Activated CD8-positive, alpha-beta T cell treated with anti-CD3 and anti-CD28 coated beads, Interleukin-2, amount 10 ng/mL, durations not matched to agents 7 days and 5 days (primary cell): ENCODE data around the gene CHAF1A. TPM values are rescaled to one million over a fixed set of nuclear protein-coding genes. Genes with fewer than 3 reads are reported as not detected.
A peak's percentile ranks its signal among the peaks of the same experiment; 100 is the strongest.

Experiments
- ATAC-seq: fragments of 150-1000 bp; cut with Tn5 transposase; one replicate; pipeline ENCODE4 v1.10.0; 2021; ENCODE audit warnings: moderate library complexity
- CTCF ChIA-PET: fragments of 350-600 bp; sonication (Branson Sonifier 250); formaldehyde crosslinking; loops from one replicate; lab custom pipeline; 2021; ENCODE audit warnings: antibody characterized with exemption; lab: Charles Lee
- POLR2A ChIA-PET: fragments of 350-600 bp; sonication (Branson Sonifier 250); formaldehyde crosslinking; loops from one replicate; lab custom pipeline; 2021; ENCODE audit warnings: antibody characterized with exemption; lab: Charles Lee
- DNase-seq: peaks from one replicate; pipeline ENCODE4 v3.0.0-alpha.2; 2020
- H3K27ac Mint-ChIP-seq: one replicate; pipeline ENCODE4 v1.8.0; 2021; ENCODE audit warnings: mild to moderate bottlenecking, mixed read lengths
- H3K27me3 Mint-ChIP-seq: one replicate; pipeline ENCODE4 v1.8.0; 2021; ENCODE audit warnings: low read depth, mixed read lengths
- H3K36me3 Mint-ChIP-seq: one replicate; pipeline ENCODE4 v1.8.0; 2021; ENCODE audit warnings: low read depth, mixed read lengths
- H3K4me1 Mint-ChIP-seq: one replicate; pipeline ENCODE4 v1.8.0; 2021; ENCODE audit warnings: low read depth, mixed read lengths
- H3K4me3 Mint-ChIP-seq: one replicate; pipeline ENCODE4 v1.8.0; 2021; ENCODE audit warnings: mild to moderate bottlenecking, mixed read lengths
- H3K9me3 Mint-ChIP-seq: one replicate; pipeline ENCODE4 v1.8.0; 2022; ENCODE audit warnings: mixed read lengths; ENCODE audit not compliant: insufficient read depth
- total RNA-seq, 2 experiments: library from RNA; stranded (reverse); gene quantifications; one replicate each; pipeline ENCODE4 v1.2.3, GENCODE V29; 2021

CHAF1A gene
- total RNA-seq, 2 experiments from 2014 or later = 95.3 to 104 TPM

GRCh38 chr19:4360641-4361151, 41.7 kb upstream of the CHAF1A start:
- no peak for DNase-seq
- ChIA-PET POLR2A (no interaction called here), CTCF (no interaction called here)
- Mint-ChIP-seq H3K9me3 (no peaks in the 10 kb centered on the region), H3K4me1 (no peaks in the 10 kb centered on the region), H3K36me3 (peaks cover 37% of the 10 kb centered on the region), H3K27me3 (no peaks in the 10 kb centered on the region), H3K4me3 (no peak overlapping the region), H3K27ac (peak overlapping the region; percentile 68)
- no peak for ATAC-seq

GRCh38 chr19:4361152-4362046, 41.0 kb upstream of the CHAF1A start:
- ATAC-seq = no peak
- ChIA-PET CTCF (interaction anchor here (2.4 kb wide), 1 partner anchor 8 kb away, joined by 11 read pairs; no protein-coding TSS in a partner anchor), POLR2A (no interaction called here)
- Mint-ChIP-seq H3K27me3 (no peaks in the 10 kb centered on the region), H3K36me3 (peaks cover 40% of the 10 kb centered on the region), H3K4me3 (no peak overlapping the region), H3K27ac (no peak overlapping the region), H3K9me3 (no peaks in the 10 kb centered on the region), H3K4me1 (no peaks in the 10 kb centered on the region)
- DNase-seq = no peak

GRCh38 chr19:4362101-4362828, 40.2 kb upstream of the CHAF1A start:
- CTCF ChIA-PET = interaction anchor here (2.4 kb wide), 1 partner anchor 9 kb away, joined by 11 read pairs; no protein-coding TSS in a partner anchor
- peak overlapping the region; percentile 36 for H3K27ac Mint-ChIP-seq
- H3K36me3 Mint-ChIP-seq = peaks cover 47% of the 10 kb centered on the region

GRCh38 chr19:4362831-4363545, 39.5 kb upstream of the CHAF1A start:
- no peaks in the 10 kb centered on the region for H3K27me3 Mint-ChIP-seq
- no peaks in the 10 kb centered on the region for H3K9me3 Mint-ChIP-seq
- H3K4me3 Mint-ChIP-seq = no peak overlapping the region
- H3K27ac Mint-ChIP-seq = peak overlapping the region; percentile 30
- H3K36me3 Mint-ChIP-seq = peaks cover 51% of the 10 kb centered on the region
- CTCF ChIA-PET = interaction anchor here (2.4 kb wide), 1 partner anchor 10 kb away, joined by 11 read pairs; no protein-coding TSS in a partner anchor
- H3K4me1 Mint-ChIP-seq = peaks cover 9% of the 10 kb centered on the region
- DNase-seq (no peak), ATAC-seq (no peak)
- POLR2A ChIA-PET = no interaction called here

More at GRCh38 chr19:4362101-4362828, 40.2 kb upstream of the CHAF1A start:
- DNase-seq (no peak), ATAC-seq (no peak)
- POLR2A ChIA-PET = no interaction called here
- Mint-ChIP-seq H3K27me3 (no peaks in the 10 kb centered on the region), H3K9me3 (no peaks in the 10 kb centered on the region), H3K4me1 (peaks cover 2% of the 10 kb centered on the region), H3K4me3 (no peak overlapping the region)

GRCh38 chr19:4363571-4364304, 38.7 kb upstream of the CHAF1A start:
- Mint-ChIP-seq H3K4me3 (no peak overlapping the region), H3K36me3 (peaks cover 55% of the 10 kb centered on the region), H3K4me1 (peaks cover 17% of the 10 kb centered on the region), H3K9me3 (no peaks in the 10 kb centered on the region), H3K27me3 (no peaks in the 10 kb centered on the region), H3K27ac (no peak overlapping the region)
- DNase-seq (no peak), ATAC-seq (no peak)
- ChIA-PET POLR2A (no interaction called here), CTCF (interaction anchor here (2.4 kb wide), 1 partner anchor 11 kb away, joined by 11 read pairs; no protein-coding TSS in a partner anchor)

- H3K4me1 Mint-ChIP-seq = peaks cover 32% of the 10 kb centered on the region
- no peak for ATAC-seq
- DNase-seq = no peak
- H3K27ac Mint-ChIP-seq = no peak overlapping the region
- H3K9me3 Mint-ChIP-seq = no peaks in the 10 kb centered on the region
- CTCF ChIA-PET = interaction anchor here (1.1 to 7.3 kb wide), 2 partner anchors 13 to 36 kb away, joined by 4 to 54 read pairs; partner anchors contain the start of genes CHAF1A and SH3GL1
- H3K36me3 Mint-ChIP-seq = peaks cover 48% of the 10 kb centered on the region
- H3K27me3 Mint-ChIP-seq = no peaks in the 10 kb centered on the region
- POLR2A ChIA-PET = interaction anchor here (0.6 to 1.3 kb wide), 5 partner anchors 35 to 1303 kb away, joined by 3 to 4 read pairs (median 3); partner anchors contain the start of genes SH3GL1 and YJU2
- H3K4me3 Mint-ChIP-seq = no peak overlapping the region
Observed at GRCh38 chr19:4365341-4365740, 37.1 kb upstream of the CHAF1A start.

GRCh38 chr19:4365791-4366665, 36.4 kb upstream of the CHAF1A start:
- DNase-seq (no peak), ATAC-seq (no peak)
- Mint-ChIP-seq H3K27me3 (no peaks in the 10 kb centered on the region), H3K27ac (peak overlapping the region; percentile 70), H3K4me3 (no peak overlapping the region), H3K4me1 (peaks cover 38% of the 10 kb centered on the region), H3K36me3 (peaks cover 45% of the 10 kb centered on the region), H3K9me3 (no peaks in the 10 kb centered on the region)
- POLR2A ChIA-PET = interaction anchor here (0.6 to 1.3 kb wide), 3 partner anchors 34 to 119 kb away, joined by 3 read pairs; partner anchors contain the start of genes SH3GL1 and YJU2
- CTCF ChIA-PET = interaction anchor here (7.3 kb wide), 1 partner anchor 35 kb away, joined by 54 read pairs; the partner anchor contains the start of genes CHAF1A and SH3GL1

- POLR2A ChIA-PET = no interaction called here
- H3K27ac Mint-ChIP-seq = peak overlapping the region; percentile 96
Observed at GRCh38 chr19:4366666-4367335, 35.6 kb upstream of the CHAF1A start.

GRCh38 chr19:4367336-4367723, 35.1 kb upstream of the CHAF1A start:
- DNase-seq = no peak
- Mint-ChIP-seq H3K27me3 (no peaks in the 10 kb centered on the region), H3K27ac (peak overlapping the region; percentile 96), H3K9me3 (no peaks in the 10 kb centered on the region), H3K4me3 (no peak overlapping the region), H3K4me1 (peaks cover 49% of the 10 kb centered on the region), H3K36me3 (peaks cover 43% of the 10 kb centered on the region)
- POLR2A ChIA-PET = no interaction called here
- CTCF ChIA-PET = interaction anchor here (1.1 to 7.3 kb wide), 3 partner anchors 14 to 101 kb away, joined by 4 to 54 read pairs (median 21); partner anchors contain the start of genes CHAF1A and SH3GL1
- no peak for ATAC-seq

More at GRCh38 chr19:4366666-4367335, 35.6 kb upstream of the CHAF1A start:
- Mint-ChIP-seq H3K36me3 (peaks cover 45% of the 10 kb centered on the region), H3K27me3 (no peaks in the 10 kb centered on the region), H3K9me3 (no peaks in the 10 kb centered on the region), H3K4me3 (no peak overlapping the region), H3K4me1 (peaks cover 46% of the 10 kb centered on the region)
- DNase-seq = no peak
- ATAC-seq = no peak
- CTCF ChIA-PET = interaction anchor here (1.1 to 7.3 kb wide), 3 partner anchors 14 to 100 kb away, joined by 4 to 54 read pairs (median 21); partner anchors contain the start of genes CHAF1A and SH3GL1
